HEK293 (cell line): Measurements from ENCODE around the gene TMEM145.
A peak's percentile ranks its signal among the peaks of the same experiment; 100 is the strongest.

Experiments
- CTCF ChIA-PET: fragments of 350-600 bp; formaldehyde crosslinking; extraction: SDS; loops from one replicate; lab custom pipeline; 2021; ENCODE audit warnings: antibody characterized with exemption; lab: Yijun Ruan, JAX
- POLR2A ChIA-PET: fragments of 300-600 bp; formaldehyde crosslinking; extraction: SDS; loops from one replicate; lab custom pipeline; 2020; ENCODE audit warnings: antibody characterized with exemption, inconsistent platforms; lab: Yijun Ruan, JAX
- H3K27ac ChIP-seq: fragments of 200-500 bp; sonication (Bioruptor generic); 2 replicates; pipeline ENCODE4 v1.5.1; 2014; ENCODE audit warnings: low read depth, low read length, control low read depth, inconsistent platforms; ENCODE audit errors: extremely low read depth
- H3K36me3 ChIP-seq, 2 experiments: fragments of 200-500 bp in 1 of 2; sonication (Bioruptor generic) in 1 of 2; 1 replicate in 1 of 2; 2 replicates in 1 of 2; pipeline ENCODE4 v1.5.1; 2014 to 2017; ENCODE audit warnings: inconsistent platforms in 2 of 2, low read length in 2 of 2; ENCODE audit not compliant: control insufficient read depth in 2 of 2, insufficient read depth in 1 of 2
- H3K4me1 ChIP-seq: fragments of 200-500 bp; sonication (Bioruptor generic); 2 replicates; pipeline ENCODE4 v1.5.1; 2014; ENCODE audit warnings: mild to moderate bottlenecking, low read length, inconsistent platforms; ENCODE audit not compliant: control insufficient read depth, insufficient read depth
- H3K4me3 ChIP-seq: 2 replicates; pipeline ENCODE4 v1.5.1; 2011; ENCODE audit warnings: low read depth, mild to moderate bottlenecking, control low read depth, low read length, moderate library complexity
- H3K9me3 ChIP-seq: fragments of 200-500 bp; sonication (Bioruptor generic); 2 replicates; pipeline ENCODE4 v1.5.1; 2014; ENCODE audit warnings: low read depth, low read length, inconsistent platforms; ENCODE audit not compliant: control insufficient read depth, insufficient read depth
- FEZF1 ChIP-seq: fragments of 450-650 bp; formaldehyde crosslinking; IDR thresholded peaks from 2 replicates; pipeline ENCODE4 v1.5.1; 2016; ENCODE audit warnings: missing biosample characterization, missing genetic modification characterization
- OVOL3 ChIP-seq: fragments of 450-650 bp; formaldehyde crosslinking; IDR thresholded peaks from 2 replicates; pipeline ENCODE4 v1.5.1; 2016; ENCODE audit warnings: missing biosample characterization, missing genetic modification characterization
- PRDM4 ChIP-seq: fragments of 450-650 bp; formaldehyde crosslinking; IDR thresholded peaks from 2 replicates; pipeline ENCODE4 v1.5.1; 2017; ENCODE audit warnings: missing biosample characterization, missing genetic modification characterization
- ZNF133 ChIP-seq: fragments of 450-650 bp; formaldehyde crosslinking; IDR thresholded peaks from 2 replicates; pipeline ENCODE4 v1.5.1; 2016; ENCODE audit warnings: missing biosample characterization, missing genetic modification characterization
- ZNF175 ChIP-seq: fragments of 450-650 bp; formaldehyde crosslinking; IDR thresholded peaks from 2 replicates; pipeline ENCODE4 v1.5.1; 2016; ENCODE audit warnings: missing biosample characterization, missing genetic modification characterization
- ZNF221 ChIP-seq: fragments of 450-650 bp; formaldehyde crosslinking; IDR thresholded peaks from 2 replicates; pipeline ENCODE4 v1.5.1; 2017; ENCODE audit warnings: missing biosample characterization, missing genetic modification characterization, borderline replicate concordance
- ZNF404 ChIP-seq: fragments of 450-650 bp; formaldehyde crosslinking; IDR thresholded peaks from 2 replicates; pipeline ENCODE4 v1.5.1; 2017; ENCODE audit warnings: missing biosample characterization, missing genetic modification characterization
- ZNF433 ChIP-seq: fragments of 450-650 bp; formaldehyde crosslinking; IDR thresholded peaks from 2 replicates; pipeline ENCODE4 v1.5.1; 2016; ENCODE audit warnings: missing biosample characterization, missing genetic modification characterization, low read depth
- ZNF513 ChIP-seq: fragments of 450-650 bp; IDR thresholded peaks from 2 replicates; pipeline ENCODE4 v1.5.1; 2018; ENCODE audit warnings: missing biosample characterization, missing genetic modification characterization
- ZNF549 ChIP-seq: fragments of 450-650 bp; IDR thresholded peaks from 2 replicates; pipeline ENCODE4 v1.5.1; 2018; ENCODE audit warnings: missing biosample characterization, missing genetic modification characterization, mild to moderate bottlenecking, inconsistent platforms, moderate library complexity
- ZNF555 ChIP-seq: fragments of 450-650 bp; formaldehyde crosslinking; conservative IDR thresholded peaks from 2 replicates; pipeline ENCODE4 v1.5.1; 2017; ENCODE audit warnings: missing biosample characterization, mild to moderate bottlenecking, missing genetic modification characterization, inconsistent platforms
- ZNF600 ChIP-seq: fragments of 450-650 bp; formaldehyde crosslinking; IDR thresholded peaks from 2 replicates; pipeline ENCODE4 v1.5.1; 2016; ENCODE audit warnings: missing biosample characterization, missing genetic modification characterization
- ZNF621 ChIP-seq: fragments of 450-650 bp; formaldehyde crosslinking; IDR thresholded peaks from 2 replicates; pipeline ENCODE4 v1.5.1; 2017; ENCODE audit warnings: missing biosample characterization, missing genetic modification characterization
- ZNF704 ChIP-seq: fragments of 450-650 bp; formaldehyde crosslinking; IDR thresholded peaks from 2 replicates; pipeline ENCODE4 v1.5.1; 2016; ENCODE audit warnings: missing biosample characterization, missing genetic modification characterization
- ZNF830 ChIP-seq: fragments of 450-650 bp; IDR thresholded peaks from 2 replicates; pipeline ENCODE4 v1.5.0; 2018; ENCODE audit warnings: missing biosample characterization, missing genetic modification characterization, low read depth, mild to moderate bottlenecking, moderate library complexity
- ZSCAN30 ChIP-seq: fragments of 450-650 bp; IDR thresholded peaks from 2 replicates; pipeline ENCODE4 v1.5.1; 2018; ENCODE audit warnings: missing biosample characterization, mild to moderate bottlenecking, missing genetic modification characterization, moderate library complexity
- TF ChIP-seq, protein P1 (sequence below): fragments of 450-650 bp; formaldehyde crosslinking; IDR thresholded peaks from 2 replicates; pipeline ENCODE4 v1.5.1; 2016; ENCODE audit warnings: missing biosample characterization, missing genetic modification characterization
- TF ChIP-seq, protein P2 (sequence below): fragments of 450-650 bp; formaldehyde crosslinking; IDR thresholded peaks from 2 replicates; pipeline ENCODE4 v1.5.1; 2016; ENCODE audit warnings: missing biosample characterization, missing genetic modification characterization

TMEM145 gene

GRCh38 chr19:42301646-42302203 lies 11.4 kb upstream of the TMEM145 start, which contains the start of gene PRR19:
Gene PRR19 (plus strand): TSS chr19:42302132. CDS start chr19:42309585, 7,453 bp downstream.
- peaks cover 13% of the 10 kb centered on the region for H3K4me1 ChIP-seq
- peaks cover 12 to 13% of the 10 kb centered on the region in 2 experiments; a peak in 2 of 3 replicates for H3K36me3 ChIP-seq
- H3K4me3 ChIP-seq = peak within 1 kb of the TSS; percentile 57
- CTCF ChIA-PET = interaction anchor here (0.7 to 1.5 kb wide), 6 partner anchors 10 to 761 kb away, joined by 3 to 6 read pairs (median 4); no protein-coding TSS in a partner anchor
- peak within 1 kb of the TSS; percentile 75; the same call in 1 of the 2 replicates for H3K27ac ChIP-seq
- TF ChIP-seq ZNF600 (no peak), ZNF404 (tag by site-specific recombination) (no peak), ZNF621 (tag by site-specific recombination) (no peak), ZNF704 (tag by site-specific recombination) (no peak), ZNF513 (tag by site-specific recombination) (no peak), OVOL3 (tag by site-specific recombination) (no peak), ZNF555 (tag by site-specific recombination) (no peak), ZNF175 (tag by site-specific recombination) (no peak), PRDM4 (no peak), ZNF549 (tag by site-specific recombination) (no peak), ZSCAN30 (tag by site-specific recombination) (no peak), ZNF221 (no peak), ZNF433 (tag by site-specific recombination) (no peak), FEZF1 (tag by site-specific recombination) (no peak), ZNF133 (tag by site-specific recombination) (no peak), ZNF830 (tag by site-specific recombination) (no peak)
- TF ChIP-seq, protein P1, sequence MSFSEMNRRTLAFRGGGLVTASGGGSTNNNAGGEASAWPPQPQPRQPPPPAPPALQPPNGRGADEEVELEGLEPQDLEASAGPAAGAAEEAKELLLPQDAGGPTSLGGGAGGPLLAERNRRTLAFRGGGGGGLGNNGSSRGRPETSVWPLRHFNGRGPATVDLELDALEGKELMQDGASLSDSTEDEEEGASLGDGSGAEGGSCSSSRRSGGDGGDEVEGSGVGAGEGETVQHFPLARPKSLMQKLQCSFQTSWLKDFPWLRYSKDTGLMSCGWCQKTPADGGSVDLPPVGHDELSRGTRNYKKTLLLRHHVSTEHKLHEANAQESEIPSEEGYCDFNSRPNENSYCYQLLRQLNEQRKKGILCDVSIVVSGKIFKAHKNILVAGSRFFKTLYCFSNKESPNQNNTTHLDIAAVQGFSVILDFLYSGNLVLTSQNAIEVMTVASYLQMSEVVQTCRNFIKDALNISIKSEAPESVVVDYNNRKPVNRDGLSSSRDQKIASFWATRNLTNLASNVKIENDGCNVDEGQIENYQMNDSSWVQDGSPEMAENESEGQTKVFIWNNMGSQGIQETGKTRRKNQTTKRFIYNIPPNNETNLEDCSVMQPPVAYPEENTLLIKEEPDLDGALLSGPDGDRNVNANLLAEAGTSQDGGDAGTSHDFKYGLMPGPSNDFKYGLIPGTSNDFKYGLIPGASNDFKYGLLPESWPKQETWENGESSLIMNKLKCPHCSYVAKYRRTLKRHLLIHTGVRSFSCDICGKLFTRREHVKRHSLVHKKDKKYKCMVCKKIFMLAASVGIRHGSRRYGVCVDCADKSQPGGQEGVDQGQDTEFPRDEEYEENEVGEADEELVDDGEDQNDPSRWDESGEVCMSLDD (tag by site-specific recombination) = no peak; the same call in 1 of the 2 replicates
- TF ChIP-seq, protein P2, sequence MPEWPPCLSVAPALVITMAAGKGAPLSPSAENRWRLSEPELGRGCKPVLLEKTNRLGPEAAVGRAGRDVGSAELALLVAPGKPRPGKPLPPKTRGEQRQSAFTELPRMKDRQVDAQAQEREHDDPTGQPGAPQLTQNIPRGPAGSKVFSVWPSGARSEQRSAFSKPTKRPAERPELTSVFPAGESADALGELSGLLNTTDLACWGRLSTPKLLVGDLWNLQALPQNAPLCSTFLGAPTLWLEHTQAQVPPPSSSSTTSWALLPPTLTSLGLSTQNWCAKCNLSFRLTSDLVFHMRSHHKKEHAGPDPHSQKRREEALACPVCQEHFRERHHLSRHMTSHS (tag by site-specific recombination) = no peak
- H3K9me3 ChIP-seq = no peaks in the 10 kb centered on the region
- POLR2A ChIA-PET = interaction anchor here (0.5 to 2.9 kb wide), 16 partner anchors 8 to 165 kb away, joined by 3 to 26 read pairs (median 4); partner anchors contain the start of genes CNFN and GSK3A
